ENCODE results near the gene CISD1.

DNA sequence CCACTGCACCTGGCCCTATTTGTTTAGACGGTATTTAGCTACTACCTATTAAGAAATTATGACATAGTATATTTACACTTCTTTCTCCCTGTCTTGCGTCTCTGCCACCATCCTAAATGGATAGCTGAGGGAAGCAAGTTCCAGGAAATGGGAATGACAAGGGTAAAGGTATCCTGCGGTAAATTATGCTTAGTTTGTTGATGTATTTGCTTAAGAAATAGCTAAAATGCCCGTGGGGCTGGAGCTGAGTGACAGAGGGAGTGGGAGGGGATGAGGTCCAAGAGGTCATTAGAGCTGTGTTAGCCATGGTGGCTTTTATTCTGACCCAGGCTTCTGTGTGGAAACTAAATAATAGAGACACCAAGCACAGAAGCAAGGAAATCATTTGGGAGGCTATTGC, 36.9 kb downstream of the CISD1 start:
- no peak for TF ChIP-seq POLR2AphosphoS5 (IDR thresholded peaks at IDR 0.05; ENCODE audit: borderline replicate concordance, low read depth, low read length)
- no peak for TF ChIP-seq EZH2 (IDR thresholded peaks at IDR 0.05)
